ENCODE data around the gene GRM6.

The GRM6 gene

GRCh38 chr5:178994580-178995340, at the start of gene GRM6:
Gene GRM6, minus strand, starts transcription at chr5:178995320. Its CDS starts 376 bp downstream, at chr5:178994944.
- no peak for TF ChIP-seq ARNTL (CRISPR knock-in tag; IDR thresholded peaks at IDR 0.05; ENCODE audit: borderline replicate concordance, low read depth)
- no peak for TF ChIP-seq ZFP3 (CRISPR knock-in tag; IDR thresholded peaks at IDR 0.05)
- TF ChIP-seq CSDC2 (CRISPR knock-in tag; IDR thresholded peaks at IDR 0.05): no peak
- TF ChIP-seq, protein P1, sequence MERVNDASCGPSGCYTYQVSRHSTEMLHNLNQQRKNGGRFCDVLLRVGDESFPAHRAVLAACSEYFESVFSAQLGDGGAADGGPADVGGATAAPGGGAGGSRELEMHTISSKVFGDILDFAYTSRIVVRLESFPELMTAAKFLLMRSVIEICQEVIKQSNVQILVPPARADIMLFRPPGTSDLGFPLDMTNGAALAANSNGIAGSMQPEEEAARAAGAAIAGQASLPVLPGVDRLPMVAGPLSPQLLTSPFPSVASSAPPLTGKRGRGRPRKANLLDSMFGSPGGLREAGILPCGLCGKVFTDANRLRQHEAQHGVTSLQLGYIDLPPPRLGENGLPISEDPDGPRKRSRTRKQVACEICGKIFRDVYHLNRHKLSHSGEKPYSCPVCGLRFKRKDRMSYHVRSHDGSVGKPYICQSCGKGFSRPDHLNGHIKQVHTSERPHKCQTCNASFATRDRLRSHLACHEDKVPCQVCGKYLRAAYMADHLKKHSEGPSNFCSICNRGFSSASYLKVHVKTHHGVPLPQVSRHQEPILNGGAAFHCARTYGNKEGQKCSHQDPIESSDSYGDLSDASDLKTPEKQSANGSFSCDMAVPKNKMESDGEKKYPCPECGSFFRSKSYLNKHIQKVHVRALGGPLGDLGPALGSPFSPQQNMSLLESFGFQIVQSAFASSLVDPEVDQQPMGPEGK (CRISPR knock-in tag; IDR thresholded peaks at IDR 0.05; ENCODE audit: borderline replicate concordance): no peak
- TF ChIP-seq SNAI2 (CRISPR knock-in tag; IDR thresholded peaks at IDR 0.05): no peak
- no peak for TF ChIP-seq ISL1 (CRISPR knock-in tag; IDR thresholded peaks at IDR 0.05)
- no peak for TF ChIP-seq ESRRG (CRISPR knock-in tag; IDR thresholded peaks at IDR 0.05)
- TF ChIP-seq PPARA (CRISPR knock-in tag; IDR thresholded peaks at IDR 0.05; ENCODE audit: borderline replicate concordance): no peak
- TF ChIP-seq, protein P2, sequence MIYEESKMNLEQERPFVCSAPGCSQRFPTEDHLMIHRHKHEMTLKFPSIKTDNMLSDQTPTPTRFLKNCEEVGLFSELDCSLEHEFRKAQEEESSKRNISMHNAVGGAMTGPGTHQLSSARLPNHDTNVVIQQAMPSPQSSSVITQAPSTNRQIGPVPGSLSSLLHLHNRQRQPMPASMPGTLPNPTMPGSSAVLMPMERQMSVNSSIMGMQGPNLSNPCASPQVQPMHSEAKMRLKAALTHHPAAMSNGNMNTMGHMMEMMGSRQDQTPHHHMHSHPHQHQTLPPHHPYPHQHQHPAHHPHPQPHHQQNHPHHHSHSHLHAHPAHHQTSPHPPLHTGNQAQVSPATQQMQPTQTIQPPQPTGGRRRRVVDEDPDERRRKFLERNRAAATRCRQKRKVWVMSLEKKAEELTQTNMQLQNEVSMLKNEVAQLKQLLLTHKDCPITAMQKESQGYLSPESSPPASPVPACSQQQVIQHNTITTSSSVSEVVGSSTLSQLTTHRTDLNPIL (CRISPR knock-in tag; IDR thresholded peaks at IDR 0.05; ENCODE audit: low read depth): no peak
- no peak for TF ChIP-seq BACH2 (CRISPR knock-in tag; IDR thresholded peaks at IDR 0.05; ENCODE audit: borderline replicate concordance)
- TF ChIP-seq, protein P3, sequence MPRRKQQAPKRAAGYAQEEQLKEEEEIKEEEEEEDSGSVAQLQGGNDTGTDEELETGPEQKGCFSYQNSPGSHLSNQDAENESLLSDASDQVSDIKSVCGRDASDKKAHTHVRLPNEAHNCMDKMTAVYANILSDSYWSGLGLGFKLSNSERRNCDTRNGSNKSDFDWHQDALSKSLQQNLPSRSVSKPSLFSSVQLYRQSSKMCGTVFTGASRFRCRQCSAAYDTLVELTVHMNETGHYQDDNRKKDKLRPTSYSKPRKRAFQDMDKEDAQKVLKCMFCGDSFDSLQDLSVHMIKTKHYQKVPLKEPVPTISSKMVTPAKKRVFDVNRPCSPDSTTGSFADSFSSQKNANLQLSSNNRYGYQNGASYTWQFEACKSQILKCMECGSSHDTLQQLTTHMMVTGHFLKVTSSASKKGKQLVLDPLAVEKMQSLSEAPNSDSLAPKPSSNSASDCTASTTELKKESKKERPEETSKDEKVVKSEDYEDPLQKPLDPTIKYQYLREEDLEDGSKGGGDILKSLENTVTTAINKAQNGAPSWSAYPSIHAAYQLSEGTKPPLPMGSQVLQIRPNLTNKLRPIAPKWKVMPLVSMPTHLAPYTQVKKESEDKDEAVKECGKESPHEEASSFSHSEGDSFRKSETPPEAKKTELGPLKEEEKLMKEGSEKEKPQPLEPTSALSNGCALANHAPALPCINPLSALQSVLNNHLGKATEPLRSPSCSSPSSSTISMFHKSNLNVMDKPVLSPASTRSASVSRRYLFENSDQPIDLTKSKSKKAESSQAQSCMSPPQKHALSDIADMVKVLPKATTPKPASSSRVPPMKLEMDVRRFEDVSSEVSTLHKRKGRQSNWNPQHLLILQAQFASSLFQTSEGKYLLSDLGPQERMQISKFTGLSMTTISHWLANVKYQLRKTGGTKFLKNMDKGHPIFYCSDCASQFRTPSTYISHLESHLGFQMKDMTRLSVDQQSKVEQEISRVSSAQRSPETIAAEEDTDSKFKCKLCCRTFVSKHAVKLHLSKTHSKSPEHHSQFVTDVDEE (CRISPR knock-in tag; IDR thresholded peaks at IDR 0.05): no peak
- TF ChIP-seq ZNF70 (CRISPR knock-in tag; IDR thresholded peaks at IDR 0.05): no peak
- no peak for TF ChIP-seq ZFP30 (CRISPR knock-in tag; IDR thresholded peaks at IDR 0.05)
- TF ChIP-seq ZC3H10 (CRISPR knock-in tag; IDR thresholded peaks at IDR 0.05): no peak
- no peak for TF ChIP-seq ZNF565 (CRISPR knock-in tag; conservative IDR thresholded peaks at IDR 0.05; ENCODE audit: low read depth)
- TF ChIP-seq ZNF8 (CRISPR knock-in tag; IDR thresholded peaks at IDR 0.05): no peak
- no peak for TF ChIP-seq TOX (CRISPR knock-in tag; IDR thresholded peaks at IDR 0.05; ENCODE audit: borderline replicate concordance)
- ATAC-seq: no peak

GRCh38 chr5:179044765-179045164, 49.6 kb upstream of the GRM6 start:
- TF ChIP-seq POU6F1 (CRISPR knock-in tag; IDR thresholded peaks at IDR 0.05; ENCODE audit: borderline replicate concordance, low read depth) (no peak), RARB (CRISPR knock-in tag; IDR thresholded peaks at IDR 0.05) (no peak), TCF4 (CRISPR knock-in tag; IDR thresholded peaks at IDR 0.05; ENCODE audit: borderline replicate concordance) (no peak)
- TF ChIP-seq, protein P2 (CRISPR knock-in tag; IDR thresholded peaks at IDR 0.05; ENCODE audit: low read depth): no peak
- ATAC-seq: no peak

- no peak for ATAC-seq
- TF ChIP-seq, protein P3 (CRISPR knock-in tag; IDR thresholded peaks at IDR 0.05): no peak
- no peak for TF ChIP-seq ARNTL (CRISPR knock-in tag; IDR thresholded peaks at IDR 0.05; ENCODE audit: borderline replicate concordance, low read depth)
- TF ChIP-seq TCF4 (CRISPR knock-in tag; IDR thresholded peaks at IDR 0.05; ENCODE audit: borderline replicate concordance): no peak
- TF ChIP-seq RARB (CRISPR knock-in tag; IDR thresholded peaks at IDR 0.05): no peak
- TF ChIP-seq ZNF70 (CRISPR knock-in tag; IDR thresholded peaks at IDR 0.05): no peak
- TF ChIP-seq BACH2 (CRISPR knock-in tag; IDR thresholded peaks at IDR 0.05; ENCODE audit: borderline replicate concordance): no peak
- TF ChIP-seq, protein P4, sequence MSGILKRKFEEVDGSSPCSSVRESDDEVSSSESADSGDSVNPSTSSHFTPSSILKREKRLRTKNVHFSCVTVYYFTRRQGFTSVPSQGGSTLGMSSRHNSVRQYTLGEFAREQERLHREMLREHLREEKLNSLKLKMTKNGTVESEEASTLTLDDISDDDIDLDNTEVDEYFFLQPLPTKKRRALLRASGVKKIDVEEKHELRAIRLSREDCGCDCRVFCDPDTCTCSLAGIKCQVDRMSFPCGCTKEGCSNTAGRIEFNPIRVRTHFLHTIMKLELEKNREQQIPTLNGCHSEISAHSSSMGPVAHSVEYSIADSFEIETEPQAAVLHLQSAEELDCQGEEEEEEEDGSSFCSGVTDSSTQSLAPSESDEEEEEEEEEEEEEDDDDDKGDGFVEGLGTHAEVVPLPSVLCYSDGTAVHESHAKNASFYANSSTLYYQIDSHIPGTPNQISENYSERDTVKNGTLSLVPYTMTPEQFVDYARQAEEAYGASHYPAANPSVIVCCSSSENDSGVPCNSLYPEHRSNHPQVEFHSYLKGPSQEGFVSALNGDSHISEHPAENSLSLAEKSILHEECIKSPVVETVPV (CRISPR knock-in tag; IDR thresholded peaks at IDR 0.05): no peak
Observed at GRCh38 chr5:179033004-179033580, 38.0 kb upstream of the GRM6 start.
